ENCODE data around the gene TMEM38A. TPM values are rescaled to one million over a fixed set of nuclear protein-coding genes. Genes with fewer than 3 reads are reported as not detected.

Gene TMEM38A
- total and polyA plus RNA-seq, 4 donors = 3.1 to 6.2 (median 3.9) TPM

GRCh38 chr19:16654140-16654539, 6.8 kb upstream of the TMEM38A start:
- no peak for DNase-seq (ENCODE audit: low spot score)
- no peak overlapping the region for H3K27ac ChIP-seq (ENCODE audit: low read depth in 1 of 2, low read length in 2 of 2)
- no peaks in the 10 kb centered on the region for H3K27me3 ChIP-seq (ENCODE audit: control insufficient read depth in 4 of 4, insufficient read depth in 4 of 4, low read length in 3 of 4)
- H3K9ac ChIP-seq (ENCODE audit: low read depth in 1 of 2, low read length in 2 of 2) = no peak overlapping the region
- peaks cover 0 to 24% (median 6%) of the 10 kb centered on the region in 4 donors for H3K4me1 ChIP-seq (ENCODE audit: control insufficient read depth in 4 of 4, insufficient read depth in 4 of 4, low read length in 3 of 4)
- 95% methylated on average over 3 of the region's 3 CpGs for WGBS
- no peak for TF ChIP-seq JUND (IDR thresholded peaks at IDR 0.05)
- TF ChIP-seq EGR1 (IDR thresholded peaks at IDR 0.05; ENCODE audit: low read depth in 2 of 2) = no peak
- TF ChIP-seq HNF4G (IDR thresholded peaks at IDR 0.05) = no peak
- TF ChIP-seq CTCF (IDR thresholded peaks at IDR 0.05; ENCODE audit: low read depth, low read length, missing input control) = no peak
- no peak for TF ChIP-seq GABPA (IDR thresholded peaks at IDR 0.05 in 1 of 2, conservative IDR thresholded peaks at IDR 0.05 in 1 of 2)
- no peak for TF ChIP-seq RAD21 (IDR thresholded peaks at IDR 0.05)
- no peak for TF ChIP-seq SP1 (IDR thresholded peaks at IDR 0.05)
- no peak for TF ChIP-seq MAX (IDR thresholded peaks at IDR 0.05)
- no peak for TF ChIP-seq ZBTB33 (IDR thresholded peaks at IDR 0.05)
- TF ChIP-seq RXRA (IDR thresholded peaks at IDR 0.05) = no peak
- no peak for TF ChIP-seq YY1 (IDR thresholded peaks at IDR 0.05)
- H3K4me3 ChIP-seq (ENCODE audit: low read depth in 1 of 3, low read length in 3 of 3) = no peak overlapping the region
- peaks cover 12 to 57% (median 43%) of the 10 kb centered on the region in 4 donors for H3K36me3 ChIP-seq (ENCODE audit: control insufficient read depth in 4 of 4, insufficient read depth in 3 of 4, low read depth in 1 of 4, low read length in 3 of 4)
- no peaks in the 10 kb centered on the region for H3K9me3 ChIP-seq (ENCODE audit: control insufficient read depth in 4 of 4, low read length in 3 of 4)

- Histone ChIP-seq H3K9me3 (ENCODE audit: control insufficient read depth in 4 of 4, low read length in 3 of 4) (no peaks in the 10 kb centered on the region), H3K4me3 (ENCODE audit: low read depth in 1 of 3, low read length in 3 of 3) (no peak overlapping the region), H3K27me3 (ENCODE audit: control insufficient read depth in 4 of 4, insufficient read depth in 4 of 4, low read length in 3 of 4) (no peaks in the 10 kb centered on the region), H3K4me1 (ENCODE audit: control insufficient read depth in 4 of 4, insufficient read depth in 4 of 4, low read length in 3 of 4) (peaks cover 0 to 28% (median 9%) of the 10 kb centered on the region in 4 donors), H3K36me3 (ENCODE audit: control insufficient read depth in 4 of 4, insufficient read depth in 3 of 4, low read depth in 1 of 4, low read length in 3 of 4) (peaks cover 12 to 56% (median 43%) of the 10 kb centered on the region in 4 donors), H3K27ac (ENCODE audit: low read depth in 1 of 2, low read length in 2 of 2) (no peak overlapping the region), H3K9ac (ENCODE audit: low read depth in 1 of 2, low read length in 2 of 2) (no peak overlapping the region)
- DNase-seq (ENCODE audit: low spot score) = no peak
- TF ChIP-seq GABPA (IDR thresholded peaks at IDR 0.05 in 1 of 2, conservative IDR thresholded peaks at IDR 0.05 in 1 of 2) = no peak
- no peak for TF ChIP-seq REST (IDR thresholded peaks at IDR 0.05)
- no peak for TF ChIP-seq ZBTB33 (IDR thresholded peaks at IDR 0.05)
- TF ChIP-seq RXRA (IDR thresholded peaks at IDR 0.05) = no peak
- no peak for TF ChIP-seq EGR1 (IDR thresholded peaks at IDR 0.05; ENCODE audit: low read depth in 2 of 2)
- no peak for TF ChIP-seq RAD21 (IDR thresholded peaks at IDR 0.05)
- TF ChIP-seq TAF1 (conservative IDR thresholded peaks at IDR 0.05) = no peak
- TF ChIP-seq FOXA1 (IDR thresholded peaks at IDR 0.05) = no peak
- no peak for TF ChIP-seq YY1 (IDR thresholded peaks at IDR 0.05)
- TF ChIP-seq FOXA2 (IDR thresholded peaks at IDR 0.05) = no peak
- TF ChIP-seq NR2F2 (IDR thresholded peaks at IDR 0.05) = no peak
- no peak for TF ChIP-seq ATF3 (IDR thresholded peaks at IDR 0.05)
- no peak for TF ChIP-seq HNF4G (IDR thresholded peaks at IDR 0.05)
- no peak for TF ChIP-seq JUND (IDR thresholded peaks at IDR 0.05)
- TF ChIP-seq SP1 (IDR thresholded peaks at IDR 0.05) = no peak
- WGBS = 93% methylated on average over 3 of the region's 3 CpGs
Measured at GRCh38 chr19:16654627-16655026, 6.3 kb upstream of the TMEM38A start.

Measured in liver (tissue), 9 donors.